Stimulated activated CD8-positive, alpha-beta memory T cell treated with anti-CD3 and anti-CD28 coated beads, Interleukin-7, amount 100 ng/mL, for 4 hours (primary cell): ENCODE results near the gene GAS6.

Experiments used
- DNase-seq, 2 donors: peaks; one replicate each; pipeline ENCODE4 v3.0.0-alpha.2; 2020; ENCODE audit warnings: low read depth in 2 of 2

GAS6 gene

GRCh38 chr13:113851826-113852535 is 11.9 kb downstream of the GAS6 start:
- DNase-seq = no peak

GRCh38 chr13:113851480-113851803 is 12.4 kb downstream of the GAS6 start:
- no peak for DNase-seq

GRCh38 chr13:113850722-113851479 is 13.0 kb downstream of the GAS6 start:
- DNase-seq = no peak

- no peak for DNase-seq
Observed at GRCh38 chr13:113849981-113850721, 13.7 kb downstream of the GAS6 start.

GRCh38 chr13:113849546-113849945 is 14.3 kb downstream of the GAS6 start:
- DNase-seq = no peak

GRCh38 chr13:113848431-113849260 is 15.2 kb downstream of the GAS6 start:
- DNase-seq = no peak

- DNase-seq = no peak
Observed at GRCh38 chr13:113848020-113848419, 15.9 kb downstream of the GAS6 start.

GRCh38 chr13:113846636-113847318 is 17.1 kb downstream of the GAS6 start:
- DNase-seq = no peak

- no peak for DNase-seq
Observed at GRCh38 chr13:113845723-113846635, 17.9 kb downstream of the GAS6 start.

- DNase-seq = no peak
Observed at GRCh38 chr13:113845055-113845454, 18.8 kb downstream of the GAS6 start.

- DNase-seq = no peak
Observed at GRCh38 chr13:113843864-113844556, 19.9 kb downstream of the GAS6 start.

GRCh38 chr13:113843063-113843654 is 20.7 kb downstream of the GAS6 start:
- no peak for DNase-seq

- DNase-seq = no peak
Observed at GRCh38 chr13:113842336-113843062, 21.4 kb downstream of the GAS6 start.

GRCh38 chr13:113841353-113841650 is 22.6 kb downstream of the GAS6 start:
- no peak for DNase-seq

GRCh38 chr13:113840541-113841352 is 23.1 kb downstream of the GAS6 start:
- no peak for DNase-seq

GRCh38 chr13:113839536-113840204 is 24.2 kb downstream of the GAS6 start:
- no peak for DNase-seq

GRCh38 chr13:113838711-113839201 is 25.1 kb downstream of the GAS6 start:
- no peak for DNase-seq
